B cell (primary cell): ENCODE results near the gene CBLN3. TPM values are rescaled to one million over a fixed set of nuclear protein-coding genes. Genes with fewer than 3 reads are reported as not detected.

Experiments used
- ATAC-seq: fragments of 200-7000 bp; cut with Tn5 transposase; one replicate; pipeline ENCODE4 v1.10.0; 2021; ENCODE audit warnings: low read depth, mild to moderate bottlenecking, moderate number of reproducible peaks, moderate library complexity
- CTCF ChIA-PET: fragments of 350-600 bp; sonication (Branson Sonifier 250); formaldehyde crosslinking; loops from one replicate; lab custom pipeline; 2021; ENCODE audit warnings: antibody characterized with exemption, inconsistent platforms; lab: Charles Lee
- POLR2A ChIA-PET: fragments of 350-600 bp; sonication (Branson Sonifier 250); formaldehyde crosslinking; loops from one replicate; lab custom pipeline; 2021; ENCODE audit warnings: antibody characterized with exemption; lab: Charles Lee
- DNase-seq: peaks from one replicate; pipeline ENCODE4 v3.0.0; 2013
- H2AFZ ChIP-seq: 2 replicates; pipeline ENCODE4 v1.6.1; 2012; ENCODE audit warnings: mild to moderate bottlenecking, low read depth, low read length; ENCODE audit not compliant: insufficient read depth, poor library complexity, severe bottlenecking
- H3K27ac ChIP-seq, 2 donors: 1 replicate in 1 of 2; 2 replicates in 1 of 2; pipeline ENCODE4 v1.5.1; 2012 to 2013; ENCODE audit warnings: low read length in 2 of 2, mild to moderate bottlenecking in 2 of 2, moderate library complexity in 1 of 2
- H3K27me3 ChIP-seq, 4 experiments: fragments of 200-600 bp in 1 of 4; sonication (generic) in 1 of 4; replicated peaks in 1 of 4; 1 replicate in 2 of 4; 2 replicates in 2 of 4; pipeline versions ENCODE4 v1.6.1 to v1.7.0; 2013 to 2016; ENCODE audit warnings: low read length in 3 of 4, mild to moderate bottlenecking in 2 of 4, mixed read lengths in 1 of 4, moderate library complexity in 1 of 4; ENCODE audit not compliant: insufficient read depth in 4 of 4, control insufficient read depth in 3 of 4; ENCODE audit errors: control extremely low read depth in 1 of 4
- H3K36me3 ChIP-seq, 2 experiments: replicated peaks in 1 of 2; 1 replicate in 1 of 2; 2 replicates in 1 of 2; pipeline versions ENCODE4 v1.6.1 to v1.7.1; 2013; ENCODE audit warnings: low read length in 1 of 2; ENCODE audit not compliant: insufficient read depth in 2 of 2, control insufficient read depth in 1 of 2; ENCODE audit errors: control extremely low read depth in 1 of 2, extremely low read depth in 1 of 2
- H3K4me1 ChIP-seq, 2 donors: fragments of 200-600 bp in 1 of 2; sonication (generic) in 1 of 2; 1 replicate in 1 of 2; 2 replicates in 1 of 2; pipeline versions ENCODE4 v1.5.1 to v1.6.1; 2013 to 2017; ENCODE audit warnings: low read length in 2 of 2; ENCODE audit not compliant: control insufficient read depth in 2 of 2, insufficient read depth in 2 of 2
- H3K4me2 ChIP-seq: replicated peaks from 2 replicates; pipeline ENCODE3; 2012; ENCODE audit warnings: mild to moderate bottlenecking, low read depth, low read length; ENCODE audit not compliant: poor library complexity, severe bottlenecking
- H3K4me3 ChIP-seq, 5 experiments: fragments of 200-600 bp in 1 of 5; sonication (generic) in 1 of 5; 1 replicate in 3 of 5; 2 replicates in 2 of 5; pipeline versions ENCODE4 v1.5.1 to v1.7.0; 2011 to 2016; ENCODE audit warnings: low read length in 4 of 5, mild to moderate bottlenecking in 4 of 5, low read depth in 2 of 5, control low read depth in 1 of 5, moderate library complexity in 1 of 5; ENCODE audit not compliant: insufficient read depth in 1 of 5; ENCODE audit errors: control extremely low read depth in 1 of 5, extremely low read depth in 1 of 5
- H3K79me2 ChIP-seq: fragments of 200-600 bp; sonication (generic); one replicate; pipeline ENCODE4 v1.6.0; 2016; ENCODE audit warnings: low read length; ENCODE audit not compliant: control insufficient read depth, insufficient read depth
- H3K9ac ChIP-seq: fragments of 200-600 bp; sonication (generic); 2 replicates; pipeline ENCODE4 v1.6.1; 2017; ENCODE audit warnings: mild to moderate bottlenecking, low read length, moderate library complexity
- H3K9me3 ChIP-seq, 3 donors: one replicate each; pipeline versions ENCODE4 v1.6.1 to v1.7.1; 2013; ENCODE audit warnings: low read length in 2 of 3; ENCODE audit not compliant: control insufficient read depth in 2 of 3, insufficient read depth in 1 of 3; ENCODE audit errors: control extremely low read depth in 1 of 3
- H4K20me1 ChIP-seq: 2 replicates; pipeline ENCODE4 v1.6.0; 2012; ENCODE audit warnings: mild to moderate bottlenecking, low read length; ENCODE audit not compliant: insufficient read depth, control insufficient read depth, poor library complexity, severe bottlenecking
- H3K27ac Mint-ChIP-seq: one replicate; pipeline ENCODE4 v1.8.0; 2021; ENCODE audit warnings: mixed read lengths
- H3K27me3 Mint-ChIP-seq: one replicate; pipeline ENCODE4 v1.8.0; 2021; ENCODE audit warnings: mixed read lengths
- H3K4me1 Mint-ChIP-seq: one replicate; pipeline ENCODE4 v1.8.0; 2021; ENCODE audit warnings: mixed read lengths
- H3K4me3 Mint-ChIP-seq: one replicate; pipeline ENCODE4 v1.8.0; 2021; ENCODE audit warnings: mixed read lengths
- H3K9me3 Mint-ChIP-seq: one replicate; pipeline ENCODE4 v1.8.0; 2022; ENCODE audit warnings: mixed read lengths; ENCODE audit not compliant: insufficient read depth
- EZH2 ChIP-seq: IDR thresholded peaks from 2 replicates; pipeline ENCODE4 v1.6.1; 2012; ENCODE audit warnings: borderline replicate concordance, low read depth, mild to moderate bottlenecking, moderate library complexity, low read length; ENCODE audit not compliant: insufficient read depth, poor library complexity, severe bottlenecking
- WGBS: methylation state at CpG from one replicate; pipeline ENCODE4 v1.1.5; 2013; ENCODE audit warnings: missing lambda C conversion rate; ENCODE audit not compliant: insufficient coverage; 5-methylcytosine and 5-hydroxymethylcytosine counted together
- intact Hi-C: fragments of 100-400 bp; cut with micrococcal nuclease; formaldehyde crosslinking; loops from one replicate; pipeline ENCODE4 v1.10.0; 2022
- polyA plus RNA-seq: library from polyadenylated mRNA; depleted of rRNA; stranded (reverse); fragments of >200 nt; gene quantifications from 2 replicates; pipeline ENCODE4 v1.2.3, GENCODE V29; 2012
- total RNA-seq, 2 donors: library from RNA; stranded (reverse); fragments of 120-200 nt in 1 of 2; gene quantifications; 1 replicate in 1 of 2; 2 replicates in 1 of 2; pipeline versions ENCODE4 v1.2.3 to v1.2.4, GENCODE V29; 2013 to 2022
- TF ChIP-seq, protein P1 (sequence below): fragments of 200-600 bp; IDR thresholded peaks from one replicate; pipeline ENCODE4 v1.8.0; 2022; ENCODE audit warnings: antibody characterized with exemption, mild to moderate bottlenecking

The CBLN3 gene
- total and polyA plus RNA-seq, 2 donors (not counting 1 experiment from before 2014, with no cell fraction given) = 35.0 to 134 TPM

DNA sequence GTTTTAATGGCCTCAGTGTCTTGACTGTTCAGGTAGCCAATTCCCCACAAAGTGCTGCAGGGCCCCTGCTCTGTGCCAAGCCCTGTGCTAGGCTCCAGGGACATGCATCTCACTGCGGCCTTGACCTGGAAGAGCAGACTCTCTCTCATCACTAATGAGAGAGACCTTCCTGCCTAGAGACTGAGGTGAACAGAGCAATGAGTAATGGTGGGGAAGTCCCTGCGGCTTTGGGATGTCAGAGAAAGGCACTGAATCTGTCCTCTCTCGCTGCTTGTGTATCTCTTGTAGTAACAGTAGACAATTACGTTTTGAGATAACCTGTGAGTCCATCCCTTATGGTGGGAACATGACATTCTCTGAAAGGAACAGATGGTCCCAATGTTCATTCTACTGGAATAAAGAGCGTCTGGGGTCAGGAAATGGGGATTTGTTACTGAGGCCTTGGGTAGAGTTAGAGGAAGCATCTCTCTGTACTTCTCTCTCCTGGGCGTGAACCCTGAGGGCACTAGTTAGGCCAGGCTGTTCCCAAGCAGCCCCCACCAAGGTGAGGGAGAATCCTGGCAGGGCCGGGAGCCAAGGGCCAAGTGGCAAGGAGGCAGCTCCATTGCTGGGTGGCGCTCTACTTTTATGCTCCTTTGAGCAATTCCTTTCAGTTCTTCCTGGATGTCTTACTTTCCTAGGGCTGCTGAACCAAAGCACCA, 48.0 kb downstream of the CBLN3 start:
- Histone ChIP-seq H3K4me2 (no peak overlapping the region), H3K9me3 (no peaks in the 10 kb centered on the region), H3K4me1 (no peaks in the 10 kb centered on the region), H3K79me2 (no peaks in the 10 kb centered on the region), H2AFZ (no peak overlapping the region), H4K20me1 (no peaks in the 10 kb centered on the region), H3K27me3 (peaks cover 0 to 4% (median 1%) of the 10 kb centered on the region in 4 experiments), H3K4me3 (no peak overlapping the region), H3K9ac (no peak overlapping the region), H3K27ac (no peak overlapping the region), H3K36me3 (no peaks in the 10 kb centered on the region)
- CTCF ChIA-PET = no interaction called here
- no peak for ATAC-seq
- H3K27me3 Mint-ChIP-seq = peaks cover 9% of the 10 kb centered on the region
- intact Hi-C loops = no loop called here
- no peaks in the 10 kb centered on the region for H3K9me3 Mint-ChIP-seq
- H3K4me3 Mint-ChIP-seq = no peak overlapping the region
- TF ChIP-seq EZH2 = no peak
- TF ChIP-seq, protein P1, sequence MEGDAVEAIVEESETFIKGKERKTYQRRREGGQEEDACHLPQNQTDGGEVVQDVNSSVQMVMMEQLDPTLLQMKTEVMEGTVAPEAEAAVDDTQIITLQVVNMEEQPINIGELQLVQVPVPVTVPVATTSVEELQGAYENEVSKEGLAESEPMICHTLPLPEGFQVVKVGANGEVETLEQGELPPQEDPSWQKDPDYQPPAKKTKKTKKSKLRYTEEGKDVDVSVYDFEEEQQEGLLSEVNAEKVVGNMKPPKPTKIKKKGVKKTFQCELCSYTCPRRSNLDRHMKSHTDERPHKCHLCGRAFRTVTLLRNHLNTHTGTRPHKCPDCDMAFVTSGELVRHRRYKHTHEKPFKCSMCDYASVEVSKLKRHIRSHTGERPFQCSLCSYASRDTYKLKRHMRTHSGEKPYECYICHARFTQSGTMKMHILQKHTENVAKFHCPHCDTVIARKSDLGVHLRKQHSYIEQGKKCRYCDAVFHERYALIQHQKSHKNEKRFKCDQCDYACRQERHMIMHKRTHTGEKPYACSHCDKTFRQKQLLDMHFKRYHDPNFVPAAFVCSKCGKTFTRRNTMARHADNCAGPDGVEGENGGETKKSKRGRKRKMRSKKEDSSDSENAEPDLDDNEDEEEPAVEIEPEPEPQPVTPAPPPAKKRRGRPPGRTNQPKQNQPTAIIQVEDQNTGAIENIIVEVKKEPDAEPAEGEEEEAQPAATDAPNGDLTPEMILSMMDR = no peak
- DNase-seq = no peak
- no peak overlapping the region for H3K27ac Mint-ChIP-seq
- no peaks in the 10 kb centered on the region for H3K4me1 Mint-ChIP-seq
- WGBS = 88% methylated on average over 7 of the region's 8 CpGs
- POLR2A ChIA-PET = no interaction called here

DNA sequence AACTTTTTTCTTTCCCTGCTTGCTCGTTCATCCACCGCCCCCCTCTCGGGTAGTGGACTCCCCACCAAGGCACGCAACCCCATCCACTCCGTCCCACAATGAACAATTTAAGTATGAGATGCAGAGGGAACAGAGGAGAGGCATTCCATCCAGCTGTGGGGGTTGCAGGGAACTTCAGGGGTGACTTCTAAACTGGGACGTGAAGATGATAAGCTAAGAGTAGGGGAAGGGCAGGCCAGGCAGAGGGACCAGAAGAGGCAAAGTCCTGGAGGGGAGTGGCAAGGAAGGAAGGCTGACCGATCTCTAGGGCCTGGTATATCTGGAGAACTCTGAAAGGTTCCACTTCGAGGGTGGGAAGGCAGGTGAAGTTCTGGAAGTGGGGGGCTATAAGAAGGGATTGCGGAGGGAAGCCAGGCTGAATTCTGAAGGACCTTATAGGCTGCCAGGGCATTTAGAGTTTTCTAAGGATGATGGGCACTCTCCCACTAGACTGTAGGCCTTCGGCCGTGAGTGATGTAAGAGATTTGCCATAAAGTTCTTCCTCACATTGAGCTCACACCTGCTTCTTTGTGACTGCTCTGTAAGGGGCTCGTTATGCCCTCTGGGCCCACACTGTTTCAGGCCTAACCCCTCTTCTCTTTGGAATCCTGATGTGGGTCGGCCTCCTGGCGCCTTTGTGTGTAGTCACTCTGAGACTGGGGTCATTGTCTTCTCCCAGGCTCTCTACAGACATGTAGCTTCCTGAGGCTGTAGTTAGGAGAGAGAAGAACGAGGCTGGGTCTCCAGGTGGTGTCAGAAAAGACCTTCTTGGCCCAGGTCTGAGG, 49.3 kb downstream of the CBLN3 start:
- WGBS = 82% methylated on average over 5 of the region's 15 CpGs
- no peak overlapping the region for H3K27ac Mint-ChIP-seq
- H3K4me2 ChIP-seq = no peak overlapping the region
- H3K4me3 ChIP-seq = no peak overlapping the region
- no peak overlapping the region for H3K9ac ChIP-seq
- DNase-seq = no peak
- H3K27ac ChIP-seq = no peak overlapping the region
- H3K27me3 ChIP-seq = peaks cover 0 to 11% (median 1%) of the 10 kb centered on the region in 4 experiments
- intact Hi-C loops = no loop called here
- H3K4me3 Mint-ChIP-seq = no peak overlapping the region
- no peaks in the 10 kb centered on the region for H3K4me1 Mint-ChIP-seq
- no peaks in the 10 kb centered on the region for H3K36me3 ChIP-seq
- no peaks in the 10 kb centered on the region for H3K79me2 ChIP-seq
- no peaks in the 10 kb centered on the region for H4K20me1 ChIP-seq
- ATAC-seq = no peak
- H3K9me3 ChIP-seq = no peaks in the 10 kb centered on the region
- POLR2A ChIA-PET = no interaction called here
- TF ChIP-seq, protein P1 = no peak
- TF ChIP-seq EZH2 = no peak
- peaks cover 5% of the 10 kb centered on the region for H3K27me3 Mint-ChIP-seq
- H2AFZ ChIP-seq = no peak overlapping the region
- no peaks in the 10 kb centered on the region for H3K4me1 ChIP-seq
- CTCF ChIA-PET = interaction anchor here (2.0 kb wide), 1 partner anchor 47 kb away, joined by 4 read pairs; no protein-coding TSS in a partner anchor
- no peaks in the 10 kb centered on the region for H3K9me3 Mint-ChIP-seq
